HL-60 (cell line): ENCODE data around the gene AFTPH.

ENCODE experiments used
- DNase-seq, 2 experiments: peaks; one replicate each; pipeline ENCODE4 v3.0.0-alpha.2; 2010 to 2020; ENCODE audit warnings: low read depth in 1 of 2, low spot score in 1 of 2
- H3K27ac ChIP-seq: fragments of 250-450 bp; sonication (Bioruptor Pico); replicated peaks from 2 replicates; pipeline ENCODE4 v1.5.1; 2020; ENCODE audit warnings: mild to moderate bottlenecking, moderate library complexity
- H3K27me3 ChIP-seq: fragments of 250-450 bp; sonication (Bioruptor Pico); 2 replicates; pipeline ENCODE4 v1.5.1; 2021; ENCODE audit warnings: mild to moderate bottlenecking, moderate library complexity; ENCODE audit not compliant: insufficient read depth, poor library complexity, severe bottlenecking
- H3K4me3 ChIP-seq: replicated peaks from 2 replicates; pipeline ENCODE4 v1.5.1; 2011; ENCODE audit warnings: mild to moderate bottlenecking, control low read depth, low read length; ENCODE audit not compliant: insufficient read depth
- CTCF ChIP-seq: IDR thresholded peaks from one replicate; pipeline ENCODE4 v1.5.1; 2011; ENCODE audit warnings: low read length, control low read depth, inconsistent platforms; ENCODE audit not compliant: insufficient read depth
- GABPA ChIP-seq: IDR thresholded peaks from 2 replicates; pipeline ENCODE4 v1.6.1; 2012; ENCODE audit warnings: low read depth
- POLR2AphosphoS5 ChIP-seq: IDR thresholded peaks from 2 replicates; pipeline ENCODE4 v1.6.1; 2012; ENCODE audit warnings: low read depth
- SPI1 ChIP-seq: IDR thresholded peaks from 2 replicates; pipeline ENCODE4 v1.6.1; 2012; ENCODE audit warnings: low read depth, mild to moderate bottlenecking, borderline replicate concordance
- TF ChIP-seq, protein P1 (sequence below): IDR thresholded peaks from 2 replicates; pipeline ENCODE4 v1.6.1; 2012; ENCODE audit warnings: low read depth; ENCODE audit not compliant: insufficient replicate concordance

The AFTPH gene

DNA sequence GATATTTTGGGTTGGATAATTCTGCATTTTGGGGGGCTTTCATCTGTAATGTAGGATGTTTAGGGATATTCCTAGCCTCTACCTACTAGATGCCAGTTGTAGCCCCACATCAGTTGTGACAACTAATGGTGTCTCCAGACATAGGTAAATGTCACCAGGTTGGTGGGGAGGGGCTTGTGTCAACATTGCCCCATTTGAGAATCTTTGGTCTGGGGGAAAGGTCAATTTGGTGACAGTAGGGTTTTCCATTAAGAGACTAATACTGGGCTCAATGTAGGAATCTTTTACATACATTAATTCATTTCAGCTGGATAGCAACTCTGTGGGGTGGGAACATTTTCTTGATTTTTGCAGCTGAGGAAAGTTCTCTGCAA lies 6.6 kb upstream of the AFTPH start:
- no peaks in the 10 kb centered on the region for H3K27me3 ChIP-seq
- H3K4me3 ChIP-seq = no peak overlapping the region
- TF ChIP-seq SPI1 = no peak
- TF ChIP-seq, protein P1, sequence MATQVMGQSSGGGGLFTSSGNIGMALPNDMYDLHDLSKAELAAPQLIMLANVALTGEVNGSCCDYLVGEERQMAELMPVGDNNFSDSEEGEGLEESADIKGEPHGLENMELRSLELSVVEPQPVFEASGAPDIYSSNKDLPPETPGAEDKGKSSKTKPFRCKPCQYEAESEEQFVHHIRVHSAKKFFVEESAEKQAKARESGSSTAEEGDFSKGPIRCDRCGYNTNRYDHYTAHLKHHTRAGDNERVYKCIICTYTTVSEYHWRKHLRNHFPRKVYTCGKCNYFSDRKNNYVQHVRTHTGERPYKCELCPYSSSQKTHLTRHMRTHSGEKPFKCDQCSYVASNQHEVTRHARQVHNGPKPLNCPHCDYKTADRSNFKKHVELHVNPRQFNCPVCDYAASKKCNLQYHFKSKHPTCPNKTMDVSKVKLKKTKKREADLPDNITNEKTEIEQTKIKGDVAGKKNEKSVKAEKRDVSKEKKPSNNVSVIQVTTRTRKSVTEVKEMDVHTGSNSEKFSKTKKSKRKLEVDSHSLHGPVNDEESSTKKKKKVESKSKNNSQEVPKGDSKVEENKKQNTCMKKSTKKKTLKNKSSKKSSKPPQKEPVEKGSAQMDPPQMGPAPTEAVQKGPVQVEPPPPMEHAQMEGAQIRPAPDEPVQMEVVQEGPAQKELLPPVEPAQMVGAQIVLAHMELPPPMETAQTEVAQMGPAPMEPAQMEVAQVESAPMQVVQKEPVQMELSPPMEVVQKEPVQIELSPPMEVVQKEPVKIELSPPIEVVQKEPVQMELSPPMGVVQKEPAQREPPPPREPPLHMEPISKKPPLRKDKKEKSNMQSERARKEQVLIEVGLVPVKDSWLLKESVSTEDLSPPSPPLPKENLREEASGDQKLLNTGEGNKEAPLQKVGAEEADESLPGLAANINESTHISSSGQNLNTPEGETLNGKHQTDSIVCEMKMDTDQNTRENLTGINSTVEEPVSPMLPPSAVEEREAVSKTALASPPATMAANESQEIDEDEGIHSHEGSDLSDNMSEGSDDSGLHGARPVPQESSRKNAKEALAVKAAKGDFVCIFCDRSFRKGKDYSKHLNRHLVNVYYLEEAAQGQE = no peak
- TF ChIP-seq GABPA = no peak
- no peak for TF ChIP-seq CTCF
- TF ChIP-seq POLR2AphosphoS5 = no peak
- no peak overlapping the region for H3K27ac ChIP-seq
- DNase-seq = no peak

DNA sequence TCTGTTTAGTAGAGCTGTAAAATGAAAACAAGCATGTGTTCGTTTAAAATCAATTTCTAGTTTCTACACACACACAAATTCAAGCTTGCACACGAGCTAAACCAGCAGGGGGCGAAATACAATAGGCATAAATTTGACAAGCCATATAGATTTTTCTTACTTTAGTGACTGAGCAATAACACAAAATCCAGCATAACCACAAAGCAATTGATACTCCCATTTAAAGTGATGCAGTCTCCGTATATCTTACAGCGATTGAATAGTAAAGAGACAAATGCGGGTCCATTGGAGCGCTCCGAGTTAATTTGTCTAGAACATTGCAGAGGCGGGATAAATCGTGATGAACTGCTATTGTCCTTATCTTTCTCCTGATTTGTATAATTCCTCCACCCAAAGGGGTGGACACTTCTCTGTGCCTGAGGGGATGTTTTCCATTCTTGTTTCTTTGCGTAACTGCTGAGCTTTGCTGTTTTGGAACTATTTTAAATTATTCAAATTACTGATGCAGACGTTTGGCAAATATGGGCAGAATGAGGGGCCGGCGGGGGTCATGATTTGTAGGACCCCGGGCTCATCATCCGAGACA lies 1.2 kb upstream of the AFTPH start:
- Histone ChIP-seq H3K27ac (peak overlapping the region; percentile 94), H3K4me3 (peak overlapping the region; percentile 97)
- DNase-seq = peak; percentile 50 to 80

DNA sequence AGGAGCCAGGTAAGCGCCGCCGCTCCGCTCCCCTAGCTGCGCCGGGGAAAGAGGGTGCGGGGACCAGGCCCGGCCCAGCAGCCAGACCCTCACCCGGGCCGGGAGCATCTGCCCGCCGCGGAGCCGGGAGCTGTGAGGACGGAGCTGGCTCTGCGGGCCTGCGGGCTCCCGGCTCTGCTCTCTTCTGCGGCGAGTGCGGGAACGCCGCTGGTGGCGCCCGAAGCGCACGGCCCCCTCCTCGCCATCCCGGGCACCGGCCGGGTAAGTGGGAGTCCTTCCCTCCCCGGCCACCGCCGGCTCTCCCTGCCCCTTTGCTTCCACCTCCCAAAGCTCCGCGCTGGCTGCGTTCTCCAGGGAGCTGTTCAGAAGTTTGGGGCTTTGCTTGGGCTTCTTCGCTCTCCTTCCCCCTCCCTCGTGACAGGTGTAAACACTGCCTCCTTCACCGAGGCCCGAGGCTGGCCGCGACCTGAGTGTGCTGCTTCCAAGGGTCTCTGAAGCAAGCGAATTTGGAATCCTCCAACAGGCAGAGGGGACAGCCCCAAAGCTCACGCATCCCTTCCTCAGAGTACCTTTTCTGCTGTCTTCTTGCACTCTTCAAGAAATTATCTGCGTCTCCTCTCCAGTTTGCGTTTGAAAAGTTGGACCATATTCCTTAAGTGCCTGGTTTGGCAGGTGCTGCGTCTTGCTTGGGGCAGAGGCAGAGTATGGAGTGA lies 632 bp downstream of the AFTPH start:
- TF ChIP-seq, protein P1 = no peak
- no peak for TF ChIP-seq SPI1
- no peak for TF ChIP-seq GABPA
- TF ChIP-seq POLR2AphosphoS5 = no peak
- TF ChIP-seq CTCF = no peak
- Histone ChIP-seq H3K27ac (peak overlapping the region; percentile 94), H3K27me3 (no peaks in the 10 kb centered on the region), H3K4me3 (peak overlapping the region; percentile 97)
- peak in 1 of 2 experiments; percentile 13 for DNase-seq

More for the DNA sequence above, 1.2 kb upstream of the AFTPH start:
- no peaks in the 10 kb centered on the region for H3K27me3 ChIP-seq
- TF ChIP-seq CTCF (peak; percentile 78), GABPA (no peak)
